ENCODE results near the gene ZC2HC1C.

The ZC2HC1C gene

DNA sequence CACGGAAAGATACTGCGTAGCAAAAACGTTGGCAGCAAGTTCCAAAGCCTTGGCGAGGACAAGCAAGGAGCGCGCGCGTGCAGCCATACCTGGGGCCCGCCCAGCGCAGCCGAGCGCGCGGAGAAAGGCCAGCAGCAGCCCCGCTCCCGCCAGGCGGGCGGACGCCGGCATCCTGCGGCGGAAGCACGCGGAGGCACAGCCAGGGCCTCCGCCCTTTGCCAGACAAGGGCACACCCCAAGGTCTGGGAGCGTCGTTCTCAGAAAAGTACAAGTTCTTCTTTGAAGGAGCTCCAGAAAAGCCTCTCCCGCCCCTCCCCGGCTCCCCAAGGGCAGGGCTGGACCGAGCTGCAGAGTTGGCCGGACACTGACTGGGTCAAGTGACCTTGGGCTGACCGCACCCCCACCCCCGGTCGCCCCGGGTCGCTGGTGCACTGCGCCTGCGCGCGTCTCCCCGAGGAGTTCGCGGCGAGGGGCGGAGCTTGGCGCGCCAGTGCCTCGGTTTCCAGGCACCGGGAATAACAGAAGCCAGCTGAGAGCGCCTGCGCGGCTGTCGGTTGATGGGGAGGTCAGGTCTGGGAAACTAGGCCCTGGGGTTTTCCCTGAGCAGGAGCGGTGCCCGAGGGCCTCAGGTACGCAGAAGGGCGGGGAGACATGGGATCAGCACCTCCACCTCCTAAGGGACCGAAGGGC, at the start of gene ZC2HC1C:
ZC2HC1C (plus strand) TSS at position 521 of the 690 bp plus-strand sequence. CDS start 933 bp downstream, outside the sequence.
- DNase-seq (ENCODE audit: low read depth in 2 of 2, low spot score in 1 of 2): peak; percentile 10 to 28

DNA sequence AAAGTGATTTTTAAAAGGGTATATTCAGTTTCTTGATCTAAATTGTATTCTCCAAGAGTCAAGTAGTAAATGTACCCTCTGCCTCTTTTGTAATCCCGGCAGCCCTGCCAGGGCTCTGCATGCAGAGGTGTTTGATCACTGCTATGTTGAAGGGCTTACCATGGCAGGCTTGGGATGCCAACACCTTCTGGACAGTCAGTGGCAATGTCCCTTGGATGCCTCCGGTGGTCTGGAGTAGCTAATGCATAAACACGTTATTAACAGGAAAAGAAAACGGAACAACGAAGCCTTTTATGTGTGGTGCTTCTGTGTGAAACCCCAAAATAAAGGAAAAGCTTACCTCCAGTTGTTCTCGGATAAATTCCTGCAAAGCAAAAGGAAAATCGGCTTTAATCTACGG, 46.8 kb upstream of the ZC2HC1C start:
- DNase-seq (ENCODE audit: low read depth in 2 of 2, low spot score in 1 of 2): no peak

- DNase-seq (ENCODE audit: low read depth in 2 of 2, low spot score in 1 of 2): no peak
Measured at GRCh38 chr14:75023108-75023507, 46.3 kb upstream of the ZC2HC1C start.

GRCh38 chr14:75025082-75025481, 44.4 kb upstream of the ZC2HC1C start:
- no peak for DNase-seq (ENCODE audit: low read depth in 2 of 2, low spot score in 1 of 2)

- DNase-seq (ENCODE audit: low read depth in 2 of 2, low spot score in 1 of 2): no peak
Measured at GRCh38 chr14:75025876-75026275, 43.6 kb upstream of the ZC2HC1C start.

DNA sequence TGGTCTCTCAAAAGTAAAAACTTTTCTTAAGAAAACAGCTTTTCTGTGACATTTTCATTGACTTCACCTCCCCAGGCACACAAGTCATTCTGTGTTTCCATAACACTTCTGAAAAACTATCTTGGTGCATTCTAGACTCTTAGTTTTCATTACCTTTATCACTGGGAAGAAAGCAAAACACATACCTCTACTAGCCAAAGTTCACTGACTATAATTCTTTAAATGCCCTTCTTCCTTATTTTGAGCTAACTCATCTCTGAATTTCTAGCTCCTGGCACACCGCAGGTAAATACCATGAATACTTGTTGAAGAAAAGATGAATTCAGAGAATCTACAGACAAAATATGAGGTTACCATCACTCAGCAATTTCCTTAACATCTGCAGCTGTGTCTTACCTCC, 39.3 kb upstream of the ZC2HC1C start:
- no peak for DNase-seq (ENCODE audit: low read depth in 2 of 2, low spot score in 1 of 2)

GRCh38 chr14:75032939-75033338, 36.5 kb upstream of the ZC2HC1C start:
- no peak for DNase-seq (ENCODE audit: low read depth in 2 of 2, low spot score in 1 of 2)

- DNase-seq (ENCODE audit: low read depth in 2 of 2, low spot score in 1 of 2): no peak
Measured at GRCh38 chr14:75040507-75040906, 28.9 kb upstream of the ZC2HC1C start.

GRCh38 chr14:75040959-75041358, 28.5 kb upstream of the ZC2HC1C start:
- DNase-seq (ENCODE audit: low read depth in 2 of 2, low spot score in 1 of 2): no peak

DNA sequence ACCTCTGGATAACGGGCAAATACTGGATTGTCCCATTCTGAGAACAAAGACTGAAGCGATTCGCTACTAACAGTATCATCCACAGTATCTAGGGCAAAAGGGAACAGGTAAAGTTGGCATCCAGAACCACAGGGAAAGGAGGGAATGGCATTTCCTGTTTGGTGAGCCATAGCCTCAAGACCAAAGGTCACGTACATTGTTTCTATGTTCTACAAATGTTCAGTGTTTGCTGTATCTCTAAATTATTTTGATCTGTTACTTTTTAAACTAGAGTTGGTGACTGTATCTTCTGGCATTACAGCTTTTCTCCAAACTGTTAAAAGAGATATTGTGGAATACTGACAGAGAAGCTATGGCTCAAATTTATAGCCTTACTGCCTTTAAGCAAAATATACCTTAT, 27.8 kb upstream of the ZC2HC1C start:
- DNase-seq (ENCODE audit: low read depth in 2 of 2, low spot score in 1 of 2): no peak

DNA sequence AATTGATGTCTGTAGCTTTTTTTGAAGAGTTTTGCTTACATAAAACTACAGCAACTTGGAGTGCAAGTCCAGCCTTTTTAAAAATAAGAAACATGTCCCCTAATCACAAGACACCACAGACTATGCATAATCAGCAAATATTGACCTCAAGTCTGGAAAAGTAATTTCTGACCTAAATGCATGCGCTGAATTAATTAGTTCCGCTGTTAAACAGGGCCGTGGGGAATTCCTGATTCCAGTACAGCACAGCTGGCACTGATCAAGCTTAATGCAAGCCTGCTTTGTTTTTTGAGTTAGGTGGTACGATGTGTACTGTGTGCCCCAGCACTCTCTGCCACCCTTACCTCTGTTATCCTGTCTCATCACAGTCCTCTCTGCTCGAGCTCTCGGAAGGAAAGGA, 27.4 kb upstream of the ZC2HC1C start:
- DNase-seq (ENCODE audit: low read depth in 2 of 2, low spot score in 1 of 2): no peak

DNA sequence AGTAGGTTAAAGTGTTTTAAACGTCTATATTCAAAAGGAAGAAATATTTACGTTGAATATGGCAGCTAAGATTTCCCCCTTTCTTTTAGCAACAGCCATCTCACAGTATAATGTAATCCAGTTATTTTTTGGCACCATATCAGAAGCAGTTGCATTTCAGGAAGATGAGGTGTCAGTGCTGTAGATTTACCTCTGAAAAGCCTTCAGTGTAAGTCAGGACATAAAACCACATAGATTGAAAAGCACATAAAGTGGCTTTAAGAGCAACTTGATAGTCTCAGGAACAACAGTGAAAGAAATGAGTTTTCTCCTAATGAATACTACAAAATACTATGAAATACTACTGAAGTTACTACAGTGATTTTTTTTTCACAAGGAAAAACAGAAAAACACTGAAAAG, 25.1 kb upstream of the ZC2HC1C start:
- DNase-seq (ENCODE audit: low read depth in 2 of 2, low spot score in 1 of 2): no peak

GRCh38 chr14:75044752-75045151, 24.7 kb upstream of the ZC2HC1C start:
- DNase-seq (ENCODE audit: low read depth in 2 of 2, low spot score in 1 of 2): no peak

- DNase-seq (ENCODE audit: low read depth in 2 of 2, low spot score in 1 of 2): no peak
Measured at GRCh38 chr14:75046275-75046674, 23.2 kb upstream of the ZC2HC1C start.

- no peak for DNase-seq (ENCODE audit: low read depth in 2 of 2, low spot score in 1 of 2)
Measured at GRCh38 chr14:75046899-75047298, 22.5 kb upstream of the ZC2HC1C start.

DNA sequence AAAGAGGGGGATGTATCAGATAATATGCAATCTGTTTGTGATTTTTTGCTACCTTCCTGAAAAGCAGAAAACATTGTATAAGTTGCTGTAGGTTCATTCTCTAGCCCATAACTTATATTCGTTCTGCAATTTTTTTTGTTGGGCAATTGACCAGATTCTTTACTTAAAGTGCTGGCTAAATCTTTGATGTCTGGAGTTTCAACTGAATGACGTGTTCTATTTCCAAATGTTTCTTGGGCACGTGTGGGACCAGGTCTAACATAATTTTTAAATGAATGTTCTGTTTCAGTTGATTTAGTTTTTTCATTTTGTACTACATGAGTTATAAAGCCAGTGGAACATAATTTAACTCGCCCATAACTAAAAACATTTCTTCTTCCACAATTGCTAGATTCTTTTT, 21.9 kb upstream of the ZC2HC1C start:
- DNase-seq (ENCODE audit: low read depth in 2 of 2, low spot score in 1 of 2): no peak

- DNase-seq (ENCODE audit: low read depth in 2 of 2, low spot score in 1 of 2): no peak
Measured at GRCh38 chr14:75048101-75048500, 21.3 kb upstream of the ZC2HC1C start.

- DNase-seq (ENCODE audit: low read depth in 2 of 2, low spot score in 1 of 2): no peak
Measured at GRCh38 chr14:75049136-75049535, 20.3 kb upstream of the ZC2HC1C start.

- DNase-seq (ENCODE audit: low read depth in 2 of 2, low spot score in 1 of 2): no peak
Measured at GRCh38 chr14:75049731-75050201, 19.7 kb upstream of the ZC2HC1C start.

DNA sequence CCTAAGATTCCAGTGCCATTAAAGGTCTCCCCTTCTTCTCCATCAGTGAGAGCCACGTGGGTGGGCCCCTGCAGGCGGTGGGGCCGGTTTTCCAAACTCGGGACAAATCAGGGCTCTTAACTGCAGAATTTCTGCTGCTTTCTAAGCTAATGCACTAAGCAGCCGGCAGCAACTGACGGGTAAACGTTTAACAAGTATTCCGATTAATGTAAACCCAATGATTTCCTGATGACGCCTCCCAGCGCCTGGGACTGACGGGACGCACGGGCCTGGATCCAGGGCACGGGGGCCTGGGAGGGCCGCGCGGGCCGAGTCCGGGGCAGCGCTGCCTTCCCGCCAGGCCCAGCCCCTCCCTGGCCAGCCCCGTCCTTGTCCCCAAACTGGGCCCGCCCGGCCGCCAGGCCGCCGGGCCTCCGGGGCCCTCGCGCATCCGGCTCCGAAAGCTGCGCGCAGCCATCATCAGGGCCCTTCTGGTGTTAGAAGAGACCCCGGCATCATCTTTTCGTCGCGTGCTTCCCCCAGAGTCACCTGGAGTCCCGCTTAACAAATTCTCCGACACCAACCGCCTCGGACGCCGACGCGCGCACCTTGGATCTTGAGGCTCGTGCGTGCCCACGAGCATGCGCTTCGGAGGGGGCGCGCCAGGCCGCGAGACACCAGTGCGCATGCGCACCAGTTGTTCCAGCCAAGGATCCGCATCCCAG, 18.4 kb upstream of the ZC2HC1C start, which contains the start of gene MLH3:
MLH3 (minus strand) TSS at position 616 of the 704 bp plus-strand sequence. CDS start 1,812 bp downstream, outside the sequence.
- peak; percentile 49 to 63 for DNase-seq (ENCODE audit: low read depth in 2 of 2, low spot score in 1 of 2)

GRCh38 chr14:75051556-75051899, 17.9 kb upstream of the ZC2HC1C start:
- no peak for DNase-seq (ENCODE audit: low read depth in 2 of 2, low spot score in 1 of 2)

DNA sequence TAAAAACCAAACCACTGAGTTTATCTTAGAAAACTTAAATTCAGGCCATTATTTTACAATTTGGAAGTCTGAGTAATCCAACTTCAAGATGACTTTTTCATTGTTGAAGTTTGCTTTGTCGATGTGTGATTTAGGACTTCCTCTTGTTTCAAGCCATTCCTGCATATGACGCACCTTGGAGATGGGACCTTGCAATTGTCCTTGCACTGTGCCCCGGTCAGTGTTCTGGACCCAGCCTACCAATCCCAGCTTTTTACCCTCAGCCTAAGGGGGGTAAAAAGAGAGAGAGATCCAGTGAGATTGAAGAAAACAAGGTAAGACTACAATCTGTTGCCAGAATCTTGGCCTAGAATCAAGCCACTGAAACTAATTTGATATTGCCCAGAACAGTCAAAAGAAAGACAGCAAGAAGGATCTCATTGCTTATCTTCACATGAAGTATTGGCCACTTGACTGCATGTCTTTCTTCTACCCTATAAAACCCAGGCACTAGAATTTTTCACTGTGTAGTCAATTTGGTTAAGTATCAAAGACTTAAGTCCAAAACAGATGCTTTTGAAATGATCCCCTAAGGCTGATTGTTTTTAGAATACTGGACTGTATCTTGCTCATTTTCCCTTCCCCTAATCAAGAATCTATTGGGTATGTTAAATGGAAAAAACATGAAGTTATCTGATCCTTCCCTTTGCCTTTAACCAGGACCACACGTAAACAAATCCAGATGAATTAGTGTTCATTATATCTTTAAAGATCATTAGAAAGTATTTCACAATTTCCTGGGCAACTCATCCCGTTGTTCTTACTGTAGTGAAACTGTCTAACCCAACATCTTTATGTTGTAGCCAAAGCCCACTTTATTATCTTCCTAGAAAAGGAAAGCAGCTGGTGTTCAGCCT, 15.8 kb upstream of the ZC2HC1C start:
- no peak for DNase-seq (ENCODE audit: low read depth in 2 of 2, low spot score in 1 of 2)
